A549 (cell line): ENCODE data around the gene POLR2E. TPM values are rescaled to one million over a fixed set of nuclear protein-coding genes. Genes with fewer than 3 reads are reported as not detected.

ENCODE experiments used
- ATAC-seq, 2 experiments: fragments of 200-7000 bp in 1 of 2; fragments of >200 bp in 1 of 2; cut with Nextera tagmentation in 1 of 2; cut with Tn5 transposase in 1 of 2; 3 replicates each; pipeline versions ENCODE4 v1.8.0 to v1.9.1; 2018 to 2020; ENCODE audit warnings: mild to moderate bottlenecking in 1 of 2, moderate library complexity in 1 of 2
- CTCF ChIA-PET: fragments of 300-600 bp; sonication (Branson Sonifier 250); formaldehyde crosslinking; extraction: SDS; loops from one replicate; lab custom pipeline; 2021; ENCODE audit warnings: antibody characterized with exemption, inconsistent platforms; lab: Yijun Ruan, JAX
- POLR2A ChIA-PET: fragments of 350-600 bp; formaldehyde crosslinking; extraction: SDS; loops from one replicate; lab custom pipeline; 2021; ENCODE audit warnings: antibody characterized with exemption, inconsistent platforms; lab: Yijun Ruan, JAX
- DNase-seq, 2 experiments: peaks; one replicate each; pipeline versions ENCODE4 v3.0.0 to v3.0.0-alpha.2; 2011 to 2016; ENCODE audit warnings: low read depth in 1 of 2, low spot score in 1 of 2
- FAIRE-seq: peaks from 2 replicates; lab custom pipeline; 2011; peaks lifted over from hg19 to GRCh38; lab: Jason Lieb, UNC
- H3K27ac ChIP-seq, 2 experiments: fragments of >200 bp; sonication (Bioruptor Twin); formaldehyde crosslinking; 3 replicates each; pipeline ENCODE4 v1.5.1; 2016 to 2017
- H3K4me1 ChIP-seq: fragments of >200 bp; sonication (Bioruptor Twin); formaldehyde crosslinking; 3 replicates; pipeline ENCODE4 v1.6.1; 2016
- H3K4me2 ChIP-seq: fragments of >200 bp; sonication (Bioruptor Twin); formaldehyde crosslinking; 3 replicates; pipeline ENCODE4 v1.6.1; 2016
- H3K4me3 ChIP-seq: fragments of >200 bp; sonication (Bioruptor Twin); formaldehyde crosslinking; 3 replicates; pipeline ENCODE4 v1.5.1; 2016
- H3K9me3 ChIP-seq: fragments of >200 bp; sonication (Bioruptor Twin); formaldehyde crosslinking; 3 replicates; pipeline ENCODE4 v1.6.1; 2016
- BHLHE40 ChIP-seq: IDR thresholded peaks from 2 replicates; pipeline ENCODE4 v1.6.1; 2012; ENCODE audit warnings: low read depth, low read length, inconsistent platforms
- CBX2 ChIP-seq: fragments of 200-600 bp; sonication (generic); IDR thresholded peaks from 2 replicates; pipeline ENCODE4 v1.6.1; 2016; ENCODE audit warnings: low read depth, mild to moderate bottlenecking, borderline replicate concordance
- CBX8 ChIP-seq: fragments of 200-600 bp; sonication (generic); IDR thresholded peaks from 2 replicates; pipeline ENCODE4 v1.6.1; 2016
- CEBPB ChIP-seq, 2 experiments: fragments of >200 bp in 1 of 2; sonication (Bioruptor Twin) in 1 of 2; formaldehyde crosslinking in 1 of 2; IDR thresholded peaks; 2 replicates each; pipeline ENCODE4 v1.6.1; 2012 to 2016
- EHF ChIP-seq: fragments of 250-450 bp; sonication (Bioruptor Pico); IDR thresholded peaks from 2 replicates; pipeline ENCODE4 v1.5.0; 2020; ENCODE audit warnings: mild to moderate bottlenecking
- FOSB ChIP-seq: fragments of 250-450 bp; sonication (Bioruptor Pico); IDR thresholded peaks from 2 replicates; pipeline ENCODE4 v1.5.0; 2020; ENCODE audit warnings: mild to moderate bottlenecking, moderate library complexity
- FOSL2 ChIP-seq, 2 experiments: fragments of 450-650 bp in 1 of 2; fragments of >200 bp in 1 of 2; sonication (Bioruptor Twin) in 1 of 2; formaldehyde crosslinking; IDR thresholded peaks; 2 replicates each; pipeline versions ENCODE4 v1.5.0 to v1.6.1; 2016 to 2020; ENCODE audit warnings: mild to moderate bottlenecking in 1 of 2, moderate library complexity in 1 of 2
- FOXS1 ChIP-seq: fragments of 250-450 bp; sonication (Bioruptor Pico); IDR thresholded peaks from 2 replicates; pipeline ENCODE4 v1.5.0; 2020; ENCODE audit warnings: mild to moderate bottlenecking, moderate library complexity
- JUNB ChIP-seq: fragments of >200 bp; sonication (Bioruptor Twin); formaldehyde crosslinking; IDR thresholded peaks from 2 replicates; pipeline ENCODE4 v1.6.1; 2016
- KDM1A ChIP-seq: fragments of 200-600 bp; sonication (generic); IDR thresholded peaks from 2 replicates; pipeline ENCODE4 v1.6.1; 2016; ENCODE audit warnings: low read depth, mild to moderate bottlenecking
- KDM5A ChIP-seq: fragments of 200-600 bp; sonication (generic); IDR thresholded peaks from 2 replicates; pipeline ENCODE4 v1.6.1; 2016; ENCODE audit warnings: antibody characterized with exemption, mild to moderate bottlenecking
- MAFK ChIP-seq: fragments of 450-650 bp; IDR thresholded peaks from 2 replicates; pipeline ENCODE4 v1.6.1; 2014; ENCODE audit not compliant: partially characterized antibody
- MYC ChIP-seq: IDR thresholded peaks from 2 replicates; pipeline ENCODE4 v1.6.1; 2012; ENCODE audit warnings: mild to moderate bottlenecking, inconsistent platforms, low read length, improper control_type of control experiment, borderline replicate concordance
- NFE2L2 ChIP-seq: fragments of 150-350 bp; conservative IDR thresholded peaks from 2 replicates; pipeline ENCODE4 v1.6.1; 2014; ENCODE audit warnings: low read length
- NR3C1 ChIP-seq: fragments of >200 bp; sonication (Bioruptor Twin); formaldehyde crosslinking; IDR thresholded peaks from 3 replicates; pipeline ENCODE4 v1.6.1; 2017
- POLR2A ChIP-seq: IDR thresholded peaks from 2 replicates; pipeline ENCODE4 v1.6.1; 2012; ENCODE audit warnings: mild to moderate bottlenecking, low read length
- POLR2AphosphoS2 ChIP-seq: conservative IDR thresholded peaks from 2 replicates; pipeline ENCODE4 v1.6.1; 2012; ENCODE audit warnings: low read length, improper control_type of control experiment, inconsistent platforms
- RAD21 ChIP-seq, 2 experiments: fragments of >200 bp in 1 of 2; sonication (Bioruptor Twin) in 1 of 2; formaldehyde crosslinking in 1 of 2; IDR thresholded peaks in 1 of 2; conservative IDR thresholded peaks in 1 of 2; 2 replicates in 1 of 2; 3 replicates in 1 of 2; pipeline ENCODE4 v1.6.1; 2012 to 2018; ENCODE audit warnings: inconsistent platforms in 1 of 2
- RARB ChIP-seq: fragments of 250-450 bp; sonication (Bioruptor Pico); IDR thresholded peaks from 2 replicates; pipeline ENCODE4 v1.8.0; 2021; ENCODE audit warnings: mild to moderate bottlenecking, moderate library complexity
- RCOR1 ChIP-seq: fragments of 150-350 bp; IDR thresholded peaks from 2 replicates; pipeline ENCODE4 v1.6.1; 2014; ENCODE audit warnings: antibody characterized with exemption, low read length, low read depth
- RFX5 ChIP-seq: fragments of 450-650 bp; IDR thresholded peaks from 2 replicates; pipeline ENCODE4 v1.7.1; 2014; ENCODE audit warnings: antibody characterized with exemption, mild to moderate bottlenecking, moderate library complexity
- SREBF2 ChIP-seq: fragments of 450-650 bp; IDR thresholded peaks from 2 replicates; pipeline ENCODE4 v1.6.1; 2014; ENCODE audit warnings: mild to moderate bottlenecking, moderate library complexity
- TFCP2L1 ChIP-seq: fragments of 250-450 bp; sonication (Bioruptor Pico); IDR thresholded peaks from 2 replicates; pipeline ENCODE4 v1.5.0; 2021; ENCODE audit warnings: mild to moderate bottlenecking
- ZFP36 ChIP-seq: fragments of 450-650 bp; IDR thresholded peaks from 2 replicates; pipeline ENCODE4 v1.6.1; 2014; ENCODE audit warnings: borderline replicate concordance; ENCODE audit not compliant: partially characterized antibody
- ZNF302 ChIP-seq: fragments of 250-450 bp; sonication (Bioruptor Pico); IDR thresholded peaks from 2 replicates; pipeline ENCODE4 v1.9.0; 2021; ENCODE audit warnings: inconsistent platforms, mild to moderate bottlenecking, moderate library complexity
- ZSCAN20 ChIP-seq: fragments of 250-450 bp; sonication (Bioruptor Pico); IDR thresholded peaks from 2 replicates; pipeline ENCODE4 v1.8.0; 2022; ENCODE audit warnings: mild to moderate bottlenecking, moderate library complexity
- WGBS: methylation state at CpG from one replicate; pipeline ENCODE4 v1.1.6; 2017; ENCODE audit errors: missing lambda C conversion rate; 5-methylcytosine and 5-hydroxymethylcytosine counted together
- polyA plus RNA-seq, 4 experiments: library from polyadenylated mRNA; depleted of rRNA in 3 of 4; stranded (reverse); fragments of >200 nt; fragmentation: RNase III in 1 of 4; extraction: RNeasy Plus Mini Kit Qiagen cat#74134 plus additional on column Dnase treatment in 1 of 4; gene quantifications; 2 replicates in 3 of 4; 3 replicates in 1 of 4; pipeline ENCODE4 v1.2.3, GENCODE V29; 2011 to 2017
- TF ChIP-seq, protein P1 (sequence below): fragments of >200 bp; sonication (Bioruptor Twin); formaldehyde crosslinking; IDR thresholded peaks from 3 replicates; pipeline ENCODE4 v1.6.1; 2016
- TF ChIP-seq, protein P2 (sequence below): IDR thresholded peaks from 2 replicates; pipeline ENCODE4 v1.6.1; 2012
- TF ChIP-seq, protein P3 (sequence below): fragments of 250-450 bp; sonication (Bioruptor Pico); IDR thresholded peaks from 2 replicates; pipeline ENCODE4 v1.5.0; 2020; ENCODE audit warnings: low read depth, mild to moderate bottlenecking, moderate library complexity
- TF ChIP-seq, protein P4 (sequence below): IDR thresholded peaks from 2 replicates; pipeline ENCODE4 v1.6.1; 2012
- TF ChIP-seq, protein P5 (sequence below): fragments of 200-600 bp; sonication (generic); IDR thresholded peaks from 2 replicates; pipeline ENCODE4 v1.6.1; 2016; ENCODE audit warnings: antibody characterized with exemption, mild to moderate bottlenecking, moderate library complexity

POLR2E gene
- polyA plus RNA-seq, 2 of the 4 experiments (the other 2 are of a cell fraction), result 99.6 to 172 TPM

DNA sequence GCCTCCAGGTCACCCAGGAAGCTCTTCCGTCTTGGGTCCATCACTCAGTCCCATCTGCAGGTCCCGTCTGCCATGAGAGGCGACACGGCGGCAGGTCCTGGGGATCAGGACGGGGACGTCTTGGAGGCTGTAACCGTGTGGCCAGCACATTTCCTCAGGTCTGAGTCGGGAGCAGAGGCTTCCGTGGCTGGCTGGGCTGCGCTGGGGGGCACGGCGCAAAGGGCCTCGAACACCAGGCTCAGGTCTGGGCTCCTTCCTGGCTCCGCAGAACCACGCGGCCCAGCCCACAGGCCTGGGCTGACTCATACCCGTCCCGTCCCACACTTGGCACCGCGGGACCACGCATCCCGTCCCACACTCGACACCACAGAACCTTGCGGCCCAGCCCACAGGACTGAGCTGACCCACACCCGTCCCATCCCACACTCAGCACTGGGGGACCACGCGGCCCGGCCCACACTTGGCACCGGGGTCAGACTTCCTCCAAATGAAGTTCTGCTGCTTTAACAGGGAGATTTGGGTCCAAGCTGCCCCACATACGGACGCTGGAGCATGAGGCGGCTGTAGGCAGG, 48.7 kb upstream of the POLR2E start:
- Histone ChIP-seq H3K4me3 (no peak overlapping the region), H3K9me3 (no peaks in the 10 kb centered on the region), H3K27ac (no peak overlapping the region)
- CTCF ChIA-PET, result interaction anchor here (1.9 kb wide), 1 partner anchor 10 kb away, joined by 5 read pairs; no protein-coding TSS in a partner anchor
- no peak for DNase-seq
- TF ChIP-seq ZSCAN20 (CRISPR knock-in tag), result no peak
- TF ChIP-seq RAD21 (conservative IDR thresholded peaks at IDR 0.05 in 1 of 2, IDR thresholded peaks at IDR 0.05 in 1 of 2), result no peak
- TF ChIP-seq NR3C1, result no peak
- TF ChIP-seq FOSB (CRISPR knock-in tag), result no peak
- no peak for TF ChIP-seq POLR2A
- TF ChIP-seq RCOR1, result no peak
- no peak for TF ChIP-seq FOSL2 (IDR thresholded peaks at IDR 0.05)
- TF ChIP-seq FOSL2 (CRISPR knock-in tag; IDR thresholded peaks at IDR 0.05), result no peak
- TF ChIP-seq NFE2L2, result no peak
- TF ChIP-seq MAFK, result no peak
- no peak for TF ChIP-seq TFCP2L1 (CRISPR knock-in tag)
- TF ChIP-seq MYC, result no peak
- TF ChIP-seq ZNF302 (CRISPR knock-in tag), result no peak
- no peak for TF ChIP-seq RARB (CRISPR knock-in tag)
- no peak for TF ChIP-seq BHLHE40
- no peak for TF ChIP-seq CBX2
- TF ChIP-seq FOXS1 (CRISPR knock-in tag), result no peak
- TF ChIP-seq, protein P1, sequence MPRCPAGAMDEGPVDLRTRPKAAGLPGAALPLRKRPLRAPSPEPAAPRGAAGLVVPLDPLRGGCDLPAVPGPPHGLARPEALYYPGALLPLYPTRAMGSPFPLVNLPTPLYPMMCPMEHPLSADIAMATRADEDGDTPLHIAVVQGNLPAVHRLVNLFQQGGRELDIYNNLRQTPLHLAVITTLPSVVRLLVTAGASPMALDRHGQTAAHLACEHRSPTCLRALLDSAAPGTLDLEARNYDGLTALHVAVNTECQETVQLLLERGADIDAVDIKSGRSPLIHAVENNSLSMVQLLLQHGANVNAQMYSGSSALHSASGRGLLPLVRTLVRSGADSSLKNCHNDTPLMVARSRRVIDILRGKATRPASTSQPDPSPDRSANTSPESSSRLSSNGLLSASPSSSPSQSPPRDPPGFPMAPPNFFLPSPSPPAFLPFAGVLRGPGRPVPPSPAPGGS, result no peak
- TF ChIP-seq, all 56 proteins: peak for 0
- peaks cover 16% of the 10 kb centered on the region for H3K4me1 ChIP-seq
- no peak overlapping the region for H3K4me2 ChIP-seq
- no peak for ATAC-seq
- POLR2A ChIA-PET, result no interaction called here
- no peak for FAIRE-seq
- WGBS, result 99% methylated on average over 10 of the region's 33 CpGs

DNA sequence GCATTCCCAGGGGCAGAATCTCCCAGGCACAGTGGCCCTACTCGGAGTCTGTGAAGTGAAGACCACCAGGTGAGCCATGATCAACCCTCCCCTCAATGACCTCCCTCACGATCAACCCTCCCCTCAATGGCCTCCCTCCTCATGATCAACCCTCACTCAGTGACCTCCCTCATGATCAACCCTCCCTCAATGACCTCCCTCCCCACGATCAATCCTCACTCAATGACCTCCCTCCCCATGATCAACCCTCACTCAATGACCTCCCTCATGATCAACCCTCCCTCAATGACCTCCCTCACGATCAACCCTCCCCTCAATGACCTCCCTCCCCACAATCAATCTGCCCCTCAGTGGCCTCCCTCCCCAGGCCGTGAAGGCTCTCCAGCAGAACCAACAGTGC, 46.8 kb upstream of the POLR2E start:
- DNase-seq (no peak), ATAC-seq (peak in 1 of 2 experiments; percentile 38; a peak in 1 of 6 replicates), FAIRE-seq (no peak)
- Histone ChIP-seq H3K4me2 (no peak overlapping the region), H3K4me3 (no peak overlapping the region), H3K9me3 (no peaks in the 10 kb centered on the region), H3K27ac (no peak overlapping the region), H3K4me1 (peaks cover 3% of the 10 kb centered on the region)
- ChIA-PET CTCF (interaction anchor here (1.9 kb wide), 1 partner anchor 12 kb away, joined by 5 read pairs; no protein-coding TSS in a partner anchor), POLR2A (no interaction called here)
- WGBS, result 79% methylated on average over 4 of the region's 5 CpGs
- no peak for TF ChIP-seq EHF (CRISPR knock-in tag)
- TF ChIP-seq KDM5A, result no peak
- TF ChIP-seq KDM1A, result no peak
- TF ChIP-seq NR3C1, result no peak
- TF ChIP-seq BHLHE40, result no peak
- TF ChIP-seq, protein P2, sequence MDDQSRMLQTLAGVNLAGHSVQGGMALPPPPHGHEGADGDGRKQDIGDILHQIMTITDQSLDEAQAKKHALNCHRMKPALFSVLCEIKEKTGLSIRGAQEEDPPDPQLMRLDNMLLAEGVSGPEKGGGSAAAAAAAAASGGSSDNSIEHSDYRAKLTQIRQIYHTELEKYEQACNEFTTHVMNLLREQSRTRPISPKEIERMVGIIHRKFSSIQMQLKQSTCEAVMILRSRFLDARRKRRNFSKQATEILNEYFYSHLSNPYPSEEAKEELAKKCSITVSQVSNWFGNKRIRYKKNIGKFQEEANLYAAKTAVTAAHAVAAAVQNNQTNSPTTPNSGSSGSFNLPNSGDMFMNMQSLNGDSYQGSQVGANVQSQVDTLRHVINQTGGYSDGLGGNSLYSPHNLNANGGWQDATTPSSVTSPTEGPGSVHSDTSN, result no peak
- no peak for TF ChIP-seq RARB (CRISPR knock-in tag)
- no peak for TF ChIP-seq RCOR1
- no peak for TF ChIP-seq CEBPB (IDR thresholded peaks at IDR 0.05)
- no peak for TF ChIP-seq SREBF2
- TF ChIP-seq, protein P3, sequence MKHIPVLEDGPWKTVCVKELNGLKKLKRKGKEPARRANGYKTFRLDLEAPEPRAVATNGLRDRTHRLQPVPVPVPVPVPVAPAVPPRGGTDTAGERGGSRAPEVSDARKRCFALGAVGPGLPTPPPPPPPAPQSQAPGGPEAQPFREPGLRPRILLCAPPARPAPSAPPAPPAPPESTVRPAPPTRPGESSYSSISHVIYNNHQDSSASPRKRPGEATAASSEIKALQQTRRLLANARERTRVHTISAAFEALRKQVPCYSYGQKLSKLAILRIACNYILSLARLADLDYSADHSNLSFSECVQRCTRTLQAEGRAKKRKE (CRISPR knock-in tag), result no peak
- TF ChIP-seq, protein P4, sequence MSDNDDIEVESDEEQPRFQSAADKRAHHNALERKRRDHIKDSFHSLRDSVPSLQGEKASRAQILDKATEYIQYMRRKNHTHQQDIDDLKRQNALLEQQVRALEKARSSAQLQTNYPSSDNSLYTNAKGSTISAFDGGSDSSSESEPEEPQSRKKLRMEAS, result no peak
- TF ChIP-seq POLR2AphosphoS2, result no peak
- TF ChIP-seq RFX5, result no peak
- TF ChIP-seq JUNB, result no peak
- no peak for TF ChIP-seq ZFP36
- no peak for TF ChIP-seq CBX8
- TF ChIP-seq, protein P5, sequence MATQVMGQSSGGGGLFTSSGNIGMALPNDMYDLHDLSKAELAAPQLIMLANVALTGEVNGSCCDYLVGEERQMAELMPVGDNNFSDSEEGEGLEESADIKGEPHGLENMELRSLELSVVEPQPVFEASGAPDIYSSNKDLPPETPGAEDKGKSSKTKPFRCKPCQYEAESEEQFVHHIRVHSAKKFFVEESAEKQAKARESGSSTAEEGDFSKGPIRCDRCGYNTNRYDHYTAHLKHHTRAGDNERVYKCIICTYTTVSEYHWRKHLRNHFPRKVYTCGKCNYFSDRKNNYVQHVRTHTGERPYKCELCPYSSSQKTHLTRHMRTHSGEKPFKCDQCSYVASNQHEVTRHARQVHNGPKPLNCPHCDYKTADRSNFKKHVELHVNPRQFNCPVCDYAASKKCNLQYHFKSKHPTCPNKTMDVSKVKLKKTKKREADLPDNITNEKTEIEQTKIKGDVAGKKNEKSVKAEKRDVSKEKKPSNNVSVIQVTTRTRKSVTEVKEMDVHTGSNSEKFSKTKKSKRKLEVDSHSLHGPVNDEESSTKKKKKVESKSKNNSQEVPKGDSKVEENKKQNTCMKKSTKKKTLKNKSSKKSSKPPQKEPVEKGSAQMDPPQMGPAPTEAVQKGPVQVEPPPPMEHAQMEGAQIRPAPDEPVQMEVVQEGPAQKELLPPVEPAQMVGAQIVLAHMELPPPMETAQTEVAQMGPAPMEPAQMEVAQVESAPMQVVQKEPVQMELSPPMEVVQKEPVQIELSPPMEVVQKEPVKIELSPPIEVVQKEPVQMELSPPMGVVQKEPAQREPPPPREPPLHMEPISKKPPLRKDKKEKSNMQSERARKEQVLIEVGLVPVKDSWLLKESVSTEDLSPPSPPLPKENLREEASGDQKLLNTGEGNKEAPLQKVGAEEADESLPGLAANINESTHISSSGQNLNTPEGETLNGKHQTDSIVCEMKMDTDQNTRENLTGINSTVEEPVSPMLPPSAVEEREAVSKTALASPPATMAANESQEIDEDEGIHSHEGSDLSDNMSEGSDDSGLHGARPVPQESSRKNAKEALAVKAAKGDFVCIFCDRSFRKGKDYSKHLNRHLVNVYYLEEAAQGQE, result no peak
- TF ChIP-seq, all 56 proteins: peak for 0
